Vagina (tissue), 2 donors: ENCODE data around the gene CNGB1. TPM values are rescaled to one million over a fixed set of nuclear protein-coding genes. Genes with fewer than 3 reads are reported as not detected.
"Not testable (repeated sequence)": the region's sequence is repeated elsewhere in the genome, so short reads cannot be mapped to it uniquely, and the experiment has no call there.

Source experiments
- DNase-seq, 2 donors: peaks; one replicate each; pipeline ENCODE4 v3.0.0-alpha.2; 2017; ENCODE audit errors: extremely low spot score in 2 of 2
- H3K27ac ChIP-seq: fragments of 200-600 bp; sonication (generic); one replicate; pipeline ENCODE4 v1.5.1; 2019
- H3K27me3 ChIP-seq: fragments of 200-600 bp; sonication (generic); one replicate; pipeline ENCODE4 v1.5.1; 2019
- H3K36me3 ChIP-seq, 2 donors: fragments of 200-600 bp; sonication (generic); one replicate each; pipeline ENCODE4 v1.5.1; 2017 to 2019
- H3K4me1 ChIP-seq: fragments of 200-600 bp; sonication (generic); one replicate; pipeline ENCODE4 v1.5.1; 2019
- H3K4me3 ChIP-seq, 2 donors: fragments of 200-600 bp; sonication (generic); 1 replicate in 1 of 2; 2 replicates in 1 of 2; pipeline ENCODE4 v1.5.1; 2016 to 2019
- H3K9me3 ChIP-seq: fragments of 200-600 bp; sonication (generic); one replicate; pipeline ENCODE4 v1.5.1; 2019
- CTCF ChIP-seq, 3 experiments: fragments of 450-650 bp in 2 of 3; fragments of 200-600 bp in 1 of 3; sonication (generic) in 1 of 3; IDR thresholded peaks; one replicate each; pipeline ENCODE4 v1.5.1; 2017 to 2019; ENCODE audit warnings: antibody characterized with exemption in 3 of 3, mild to moderate bottlenecking in 2 of 3, moderate library complexity in 2 of 3
- POLR2A ChIP-seq, 2 donors: fragments of 450-650 bp; IDR thresholded peaks; one replicate each; pipeline ENCODE4 v1.6.1; 2017; ENCODE audit warnings: antibody characterized with exemption in 2 of 2, mild to moderate bottlenecking in 2 of 2, moderate library complexity in 2 of 2
- POLR2AphosphoS5 ChIP-seq, 2 donors: sonication (generic); formaldehyde crosslinking; IDR thresholded peaks; one replicate each; pipeline ENCODE4 v1.9.0; 2017; ENCODE audit warnings: antibody characterized with exemption in 2 of 2, mild to moderate bottlenecking in 2 of 2, low read depth in 1 of 2; ENCODE audit not compliant: insufficient read depth in 1 of 2
- intact Hi-C: fragments of 100-400 bp; cut with DNase I; formaldehyde crosslinking; loops from one replicate; pipeline ENCODE4 v1.15.1; 2023
- total RNA-seq: library from RNA; depleted of rRNA; stranded (reverse); fragments of >200 nt; gene quantifications from one replicate; pipeline ENCODE4 v1.2.3, GENCODE V29; 2016

The CNGB1 gene
- total RNA-seq, 1 donor from 2014 or later, result not detected

GRCh38 chr16:57897996-57898395 lies 72.9 kb downstream of the CNGB1 start:
- H3K27ac ChIP-seq, result no peak overlapping the region
- no peaks in the 10 kb centered on the region for H3K36me3 ChIP-seq
- intact Hi-C loops, result loop anchor here (2.0 kb wide), 1 partner anchor 107 kb away; no protein-coding TSS in a partner anchor
- no peak for TF ChIP-seq CTCF (IDR thresholded peaks at IDR 0.05)
- TF ChIP-seq POLR2AphosphoS5 (IDR thresholded peaks at IDR 0.05; ENCODE audit: insufficient read depth in 1 of 2, low read depth in 1 of 2), result no peak
- TF ChIP-seq POLR2A (IDR thresholded peaks at IDR 0.05), result no peak
- H3K9me3 ChIP-seq, result no peaks in the 10 kb centered on the region
- H3K4me3 ChIP-seq, result no peak overlapping the region
- DNase-seq, result no peak
- no peaks in the 10 kb centered on the region for H3K27me3 ChIP-seq
- no peaks in the 10 kb centered on the region for H3K4me1 ChIP-seq

- no peak for DNase-seq
- Histone ChIP-seq H3K36me3 (no peaks in the 10 kb centered on the region), H3K4me3 (no peak overlapping the region), H3K27ac (no peak overlapping the region), H3K9me3 (no peaks in the 10 kb centered on the region), H3K27me3 (no peaks in the 10 kb centered on the region), H3K4me1 (no peaks in the 10 kb centered on the region)
- intact Hi-C loops, result no loop called here
- TF ChIP-seq CTCF (IDR thresholded peaks at IDR 0.05), result no peak
- TF ChIP-seq POLR2A (IDR thresholded peaks at IDR 0.05), result no peak
- TF ChIP-seq POLR2AphosphoS5 (IDR thresholded peaks at IDR 0.05; ENCODE audit: insufficient read depth in 1 of 2, low read depth in 1 of 2), result no peak
Observed at GRCh38 chr16:57897053-57897784, 73.7 kb downstream of the CNGB1 start.

DNA sequence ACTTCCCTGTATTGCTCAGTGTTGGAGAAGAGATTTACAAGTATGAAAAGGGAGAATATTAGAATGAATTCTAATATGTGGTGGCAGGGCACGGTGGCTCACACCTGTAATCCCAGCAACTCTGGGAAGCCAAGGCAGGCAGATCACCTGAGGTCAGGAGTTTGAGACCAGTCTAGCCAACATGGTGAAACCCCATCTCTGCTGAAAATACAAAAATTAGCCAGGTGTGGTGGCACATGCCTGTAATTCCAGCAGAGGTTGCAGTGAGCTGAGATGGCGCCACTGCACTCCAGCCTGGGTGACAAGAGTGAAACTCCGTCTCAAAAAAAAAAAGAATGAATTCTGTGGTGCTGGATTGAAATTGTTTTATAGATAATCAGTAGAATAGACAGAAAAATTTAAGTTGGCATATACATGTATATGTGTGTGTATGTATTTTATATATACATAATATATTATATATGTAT lies 75.8 kb downstream of the CNGB1 start:
- H3K27me3 ChIP-seq, H3K4me1 ChIP-seq, intact Hi-C loops, H3K4me3 ChIP-seq, DNase-seq, H3K36me3 ChIP-seq, H3K9me3 ChIP-seq, H3K27ac ChIP-seq: not testable (repeated sequence)

DNA sequence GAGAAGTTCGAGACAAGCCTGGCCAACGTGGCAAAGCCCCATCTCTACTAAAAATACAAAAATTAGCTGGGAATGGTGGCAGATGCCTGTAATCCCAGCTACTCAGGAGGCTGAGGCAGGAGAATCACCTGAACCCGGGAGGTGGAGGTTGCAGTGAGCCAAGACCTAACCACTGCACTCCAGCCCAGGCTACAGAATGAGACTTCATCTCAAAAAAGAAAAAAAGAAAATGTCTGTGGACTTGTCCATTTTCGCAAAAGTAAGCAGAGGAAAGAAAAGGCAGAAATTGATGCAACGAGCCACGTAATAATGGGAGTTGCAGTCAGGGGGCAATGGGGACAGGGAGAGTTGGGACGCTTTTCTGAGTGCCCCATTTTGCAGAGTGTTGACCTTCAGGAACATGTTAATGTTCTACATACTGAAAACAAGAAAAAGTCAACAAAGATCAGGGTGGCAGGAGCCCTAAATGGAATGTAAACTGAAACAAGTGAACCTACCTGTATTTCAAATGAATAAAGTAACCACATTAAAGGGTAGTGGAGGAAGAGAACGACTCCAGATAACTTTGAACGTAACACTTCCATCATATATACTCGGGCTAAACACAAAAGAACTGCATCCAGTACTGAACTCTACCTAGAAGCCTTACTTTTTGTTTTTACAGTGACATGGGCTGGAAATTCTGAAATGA lies 76.4 kb downstream of the CNGB1 start:
- DNase-seq, result no peak
- Histone ChIP-seq H3K9me3 (no peaks in the 10 kb centered on the region), H3K36me3 (no peaks in the 10 kb centered on the region), H3K27me3 (no peaks in the 10 kb centered on the region), H3K27ac (no peak overlapping the region), H3K4me3 (no peak overlapping the region), H3K4me1 (no peaks in the 10 kb centered on the region)
- no peak for TF ChIP-seq POLR2AphosphoS5 (IDR thresholded peaks at IDR 0.05; ENCODE audit: insufficient read depth in 1 of 2, low read depth in 1 of 2)
- TF ChIP-seq CTCF (IDR thresholded peaks at IDR 0.05), result no peak
- TF ChIP-seq POLR2A (IDR thresholded peaks at IDR 0.05), result no peak
- intact Hi-C loops, result no loop called here

DNA sequence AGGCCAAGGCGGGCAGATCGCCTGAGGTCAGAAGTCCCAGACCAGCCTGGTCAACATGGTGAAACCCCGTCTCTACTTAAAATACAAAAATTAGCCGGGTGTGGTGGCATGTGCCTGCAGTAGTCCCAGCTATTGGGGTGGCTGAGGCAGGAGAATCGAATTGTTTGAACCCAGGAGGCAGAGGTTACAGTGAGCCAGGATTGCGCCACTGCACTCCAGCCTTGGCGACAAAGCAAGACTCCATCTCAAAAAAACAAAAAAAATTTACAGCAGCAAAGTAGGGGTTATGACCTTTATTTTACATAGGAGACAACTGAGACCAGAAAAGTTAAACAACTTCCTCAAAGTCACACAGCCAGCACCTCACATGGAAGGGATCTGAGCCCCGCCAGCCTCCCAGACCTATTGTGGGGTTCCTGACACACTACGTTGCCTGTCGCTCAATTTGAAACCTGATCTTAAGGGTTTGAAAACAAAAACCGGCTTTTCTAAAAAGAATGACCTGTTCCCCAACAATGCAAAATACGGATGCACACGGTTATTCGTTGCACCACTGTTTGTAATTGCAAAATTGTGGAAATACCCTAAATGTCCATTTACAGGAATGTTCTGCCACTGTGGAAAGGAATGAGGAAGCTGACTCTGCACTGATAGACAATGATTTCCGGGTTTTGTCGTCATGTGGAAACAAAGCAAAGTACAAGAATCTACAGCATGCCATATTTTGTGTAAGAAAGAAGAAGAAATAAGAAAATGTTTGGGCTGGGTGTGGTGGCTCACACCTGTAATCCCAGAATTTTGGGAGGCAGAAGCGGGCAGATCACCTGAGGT lies 77.2 kb downstream of the CNGB1 start:
- no peak overlapping the region for H3K27ac ChIP-seq
- H3K9me3 ChIP-seq, result no peaks in the 10 kb centered on the region
- H3K4me3 ChIP-seq, result no peak overlapping the region
- intact Hi-C loops, result no loop called here
- no peaks in the 10 kb centered on the region for H3K4me1 ChIP-seq
- DNase-seq, result no peak
- H3K36me3 ChIP-seq, result no peaks in the 10 kb centered on the region
- no peaks in the 10 kb centered on the region for H3K27me3 ChIP-seq
- TF ChIP-seq CTCF (IDR thresholded peaks at IDR 0.05) (no peak), POLR2A (IDR thresholded peaks at IDR 0.05) (no peak), POLR2AphosphoS5 (IDR thresholded peaks at IDR 0.05; ENCODE audit: insufficient read depth in 1 of 2, low read depth in 1 of 2) (no peak)
